ENCODE results near the gene MAX. TPM values are rescaled to one million over a fixed set of nuclear protein-coding genes. Genes with fewer than 3 reads are reported as not detected.

MAX gene
- 20.3 and 21.6 TPM in 2 replicates for total RNA-seq (2014; rRNA removed; shearing (Covaris generic))

DNA sequence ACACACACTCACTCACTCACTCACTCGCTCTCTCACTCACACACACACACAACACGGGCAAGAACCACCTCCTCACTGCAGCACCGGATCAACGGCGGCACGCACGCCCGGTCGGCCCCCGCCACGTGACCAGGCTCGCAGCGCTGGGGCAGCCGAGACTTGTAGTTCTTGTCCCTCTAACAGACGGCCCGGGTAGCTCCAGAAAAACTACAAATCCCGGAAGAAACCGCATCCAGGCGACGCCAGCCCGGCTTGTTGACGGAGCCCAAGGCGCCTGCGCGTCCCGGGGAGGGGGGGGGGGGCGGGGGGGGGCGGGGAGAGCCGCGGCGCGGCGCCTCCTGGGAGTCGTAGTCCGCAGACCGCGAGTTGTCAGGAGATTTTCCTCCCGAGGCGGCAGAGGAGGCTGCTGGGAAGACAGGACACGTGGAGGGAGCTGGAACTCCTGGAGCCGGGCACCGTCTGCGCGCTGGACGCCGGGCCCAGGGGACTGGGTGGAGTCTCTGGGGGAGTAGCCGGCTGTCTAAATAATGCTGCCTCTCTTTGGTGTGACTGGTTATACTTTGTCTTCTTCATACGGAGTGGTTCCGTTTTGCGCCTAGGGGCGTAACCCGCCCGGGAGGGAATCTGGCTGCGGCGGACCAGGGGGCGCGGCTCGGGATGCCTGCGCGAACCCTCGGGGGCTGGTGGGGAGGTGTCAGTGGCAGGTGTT, at the start of gene MAX:
Gene MAX, minus strand, starts transcription at position 77 of the 709 bp plus-strand sequence. CDS start 178 bp downstream, outside the sequence.
- DNase-seq: peak; percentile 99
- Histone ChIP-seq H3K36me3 (replicated peaks; ENCODE audit: control insufficient read depth, insufficient read depth, low read length) (peaks cover 1% of the 10 kb centered on the region), H3K4me3 (ENCODE audit: insufficient read depth, low read depth, low read length) (peak within 1 kb of the TSS; percentile 88), H3K27me3 (ENCODE audit: control insufficient read depth, insufficient read depth, low read length) (peaks cover 2% of the 10 kb centered on the region; the same call in 1 of the 2 replicates)

DNA sequence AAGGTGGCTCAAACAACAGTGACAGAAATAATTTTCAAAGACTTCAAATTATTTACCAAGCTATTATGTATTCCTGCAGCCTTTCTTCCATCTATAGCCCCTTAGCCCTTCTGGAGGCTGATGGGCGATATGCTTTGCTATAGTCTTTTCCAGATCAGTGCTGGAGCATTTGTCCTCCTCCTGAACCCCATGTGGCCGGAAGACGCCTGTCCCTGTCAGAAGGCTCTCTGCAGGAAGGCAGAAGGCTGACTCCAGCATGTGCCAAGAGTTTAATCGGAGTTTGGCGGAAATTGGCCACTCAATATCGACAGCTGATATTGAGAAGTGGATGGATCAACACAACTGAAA, 49.3 kb upstream of the MAX start:
- no peak for DNase-seq
- no peaks in the 10 kb centered on the region for H3K27me3 ChIP-seq (ENCODE audit: control insufficient read depth, insufficient read depth, low read length)
- no peak overlapping the region for H3K4me3 ChIP-seq (ENCODE audit: insufficient read depth, low read depth, low read length)
- H3K36me3 ChIP-seq (replicated peaks; ENCODE audit: control insufficient read depth, insufficient read depth, low read length): no peaks in the 10 kb centered on the region

DNA sequence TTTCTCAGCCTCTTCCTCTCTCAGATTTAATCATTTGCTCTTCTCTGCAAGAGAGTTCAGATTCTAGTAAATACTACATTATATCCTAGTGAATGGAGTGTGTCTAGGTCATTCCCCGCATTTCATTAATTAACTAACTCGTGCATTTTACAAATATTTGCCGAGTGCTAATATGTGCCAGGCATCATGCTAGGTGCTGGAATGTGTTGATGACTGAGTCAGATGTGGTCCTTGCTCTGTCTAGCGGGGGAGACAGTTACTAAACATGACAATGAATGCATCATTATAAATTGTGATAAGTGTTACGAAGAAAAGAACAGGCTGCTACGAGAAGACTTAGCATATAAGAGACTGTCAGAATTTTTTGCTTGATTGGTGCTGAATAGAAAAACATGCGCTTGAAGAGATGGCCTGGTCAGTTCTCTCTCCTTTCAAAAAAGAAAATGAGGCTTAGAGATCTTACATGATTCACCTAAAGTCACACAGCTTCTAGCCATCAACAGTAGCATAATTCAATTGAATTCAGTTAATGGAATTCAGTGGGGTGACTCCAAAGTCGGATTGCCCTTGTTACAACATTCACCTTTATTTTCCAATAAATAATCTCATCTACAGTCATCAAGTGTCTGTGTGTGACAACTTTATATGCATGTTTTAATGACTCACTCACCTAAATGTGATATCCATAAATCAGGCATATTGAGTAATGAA, 48.7 kb upstream of the MAX start:
- Histone ChIP-seq H3K4me3 (ENCODE audit: insufficient read depth, low read depth, low read length) (no peak overlapping the region), H3K36me3 (replicated peaks; ENCODE audit: control insufficient read depth, insufficient read depth, low read length) (no peaks in the 10 kb centered on the region), H3K27me3 (ENCODE audit: control insufficient read depth, insufficient read depth, low read length) (no peaks in the 10 kb centered on the region)
- no peak for DNase-seq

- H3K27me3 ChIP-seq (ENCODE audit: control insufficient read depth, insufficient read depth, low read length): no peaks in the 10 kb centered on the region
- no peak for DNase-seq
- no peaks in the 10 kb centered on the region for H3K36me3 ChIP-seq (replicated peaks; ENCODE audit: control insufficient read depth, insufficient read depth, low read length)
- no peak overlapping the region for H3K4me3 ChIP-seq (ENCODE audit: insufficient read depth, low read depth, low read length)
Measured at GRCh38 chr14:65149116-65149515, 46.8 kb upstream of the MAX start.

DNA sequence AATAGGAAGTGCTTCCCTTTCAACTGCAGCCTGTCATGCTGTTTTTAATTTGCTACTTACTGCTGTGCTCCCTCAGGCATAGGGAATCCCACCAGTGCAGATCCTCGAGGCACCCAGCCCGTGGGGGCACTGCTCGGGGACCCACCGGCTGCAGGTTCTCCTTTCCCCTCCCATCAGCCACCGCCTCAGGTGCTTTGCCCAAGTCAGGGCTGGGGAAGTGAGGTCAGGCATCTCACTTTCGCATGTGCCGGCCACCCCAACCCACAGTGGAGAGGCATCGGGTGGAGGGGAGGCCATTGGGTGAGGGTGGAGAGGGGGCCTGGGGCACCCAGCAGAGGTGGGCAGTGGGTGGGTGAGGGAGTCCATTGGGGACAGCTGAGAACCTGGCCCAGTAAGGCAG, 41.9 kb upstream of the MAX start:
- Histone ChIP-seq H3K36me3 (replicated peaks; ENCODE audit: control insufficient read depth, insufficient read depth, low read length) (no peaks in the 10 kb centered on the region), H3K4me3 (ENCODE audit: insufficient read depth, low read depth, low read length) (no peak overlapping the region), H3K27me3 (ENCODE audit: control insufficient read depth, insufficient read depth, low read length) (no peaks in the 10 kb centered on the region)
- peak; percentile 39 for DNase-seq

DNA sequence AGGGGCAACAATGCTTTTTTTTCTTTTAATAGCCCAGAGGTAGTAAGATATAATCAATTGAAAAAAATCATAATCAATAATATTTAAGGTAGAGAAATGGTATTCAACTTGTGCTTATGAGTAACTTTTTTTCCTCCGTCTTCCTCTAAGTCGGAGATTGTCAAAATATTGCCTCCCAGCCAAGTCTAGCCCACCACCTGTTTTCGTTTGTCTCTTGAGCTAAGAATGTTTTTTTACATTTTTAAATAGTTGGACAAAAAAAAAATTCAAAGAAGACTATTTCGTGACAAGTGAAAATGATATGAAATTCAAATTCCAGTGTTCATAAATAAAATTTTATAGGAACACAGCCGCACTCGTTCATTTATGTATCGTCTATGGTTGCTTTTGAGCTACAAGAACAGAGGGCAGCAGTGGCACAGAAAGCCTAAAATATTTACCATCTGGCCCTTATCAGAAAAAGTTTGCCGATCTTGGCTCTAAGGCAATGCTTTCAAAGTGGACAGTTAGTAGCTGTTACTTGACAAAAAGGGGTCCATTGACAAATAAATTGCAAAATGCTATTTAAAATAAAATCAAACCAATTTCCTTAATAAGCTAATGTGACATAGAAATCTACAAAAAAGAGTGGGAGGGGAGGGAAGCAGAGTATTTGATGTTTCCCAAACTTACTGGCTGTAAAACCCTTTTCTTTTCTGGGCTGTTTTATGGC, 40.8 kb upstream of the MAX start:
- H3K36me3 ChIP-seq (replicated peaks; ENCODE audit: control insufficient read depth, insufficient read depth, low read length): no peaks in the 10 kb centered on the region
- H3K4me3 ChIP-seq (ENCODE audit: insufficient read depth, low read depth, low read length): no peak overlapping the region
- H3K27me3 ChIP-seq (ENCODE audit: control insufficient read depth, insufficient read depth, low read length): no peaks in the 10 kb centered on the region
- no peak for DNase-seq

GRCh38 chr14:65142429-65142828, 40.1 kb upstream of the MAX start:
- DNase-seq: no peak
- Histone ChIP-seq H3K27me3 (ENCODE audit: control insufficient read depth, insufficient read depth, low read length) (no peaks in the 10 kb centered on the region), H3K36me3 (replicated peaks; ENCODE audit: control insufficient read depth, insufficient read depth, low read length) (no peaks in the 10 kb centered on the region), H3K4me3 (ENCODE audit: insufficient read depth, low read depth, low read length) (no peak overlapping the region)

- Histone ChIP-seq H3K4me3 (ENCODE audit: insufficient read depth, low read depth, low read length) (no peak overlapping the region), H3K27me3 (ENCODE audit: control insufficient read depth, insufficient read depth, low read length) (no peaks in the 10 kb centered on the region), H3K36me3 (replicated peaks; ENCODE audit: control insufficient read depth, insufficient read depth, low read length) (no peaks in the 10 kb centered on the region)
- no peak for DNase-seq
Measured at GRCh38 chr14:65141523-65141922, 39.2 kb upstream of the MAX start.

DNA sequence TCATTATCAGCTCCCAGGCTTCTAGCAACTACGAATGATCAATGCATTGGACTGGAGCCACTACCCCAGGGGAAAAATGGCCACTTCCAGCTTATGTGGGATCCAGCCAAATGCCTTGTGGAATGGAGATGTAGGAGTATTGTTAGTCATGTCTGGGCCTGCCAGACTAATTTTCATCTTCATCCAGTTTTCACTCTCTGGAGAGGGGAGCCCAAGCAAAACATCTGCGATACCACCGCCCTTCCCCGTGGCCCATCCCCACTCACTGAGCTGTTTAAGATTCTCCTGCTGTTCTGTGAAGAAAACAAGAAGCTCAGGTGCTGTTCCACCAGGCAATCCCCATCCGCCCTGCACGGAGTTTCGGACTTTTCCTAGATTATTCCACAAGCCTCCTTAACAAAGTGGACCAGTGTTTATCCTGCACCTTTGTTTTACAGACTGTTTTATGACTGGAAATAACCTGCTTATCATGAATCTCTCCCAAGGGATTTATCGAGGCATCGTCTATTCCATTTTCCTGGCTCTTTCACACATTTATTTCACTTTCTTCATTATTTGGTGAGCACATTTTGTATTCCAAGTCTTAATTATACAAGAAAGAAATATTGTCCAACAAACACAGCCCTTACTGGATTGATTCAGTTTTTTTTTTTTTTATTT, 35.5 kb upstream of the MAX start:
- no peaks in the 10 kb centered on the region for H3K36me3 ChIP-seq (replicated peaks; ENCODE audit: control insufficient read depth, insufficient read depth, low read length)
- H3K4me3 ChIP-seq (ENCODE audit: insufficient read depth, low read depth, low read length): no peak overlapping the region
- DNase-seq: no peak
- H3K27me3 ChIP-seq (ENCODE audit: control insufficient read depth, insufficient read depth, low read length): no peaks in the 10 kb centered on the region

DNA sequence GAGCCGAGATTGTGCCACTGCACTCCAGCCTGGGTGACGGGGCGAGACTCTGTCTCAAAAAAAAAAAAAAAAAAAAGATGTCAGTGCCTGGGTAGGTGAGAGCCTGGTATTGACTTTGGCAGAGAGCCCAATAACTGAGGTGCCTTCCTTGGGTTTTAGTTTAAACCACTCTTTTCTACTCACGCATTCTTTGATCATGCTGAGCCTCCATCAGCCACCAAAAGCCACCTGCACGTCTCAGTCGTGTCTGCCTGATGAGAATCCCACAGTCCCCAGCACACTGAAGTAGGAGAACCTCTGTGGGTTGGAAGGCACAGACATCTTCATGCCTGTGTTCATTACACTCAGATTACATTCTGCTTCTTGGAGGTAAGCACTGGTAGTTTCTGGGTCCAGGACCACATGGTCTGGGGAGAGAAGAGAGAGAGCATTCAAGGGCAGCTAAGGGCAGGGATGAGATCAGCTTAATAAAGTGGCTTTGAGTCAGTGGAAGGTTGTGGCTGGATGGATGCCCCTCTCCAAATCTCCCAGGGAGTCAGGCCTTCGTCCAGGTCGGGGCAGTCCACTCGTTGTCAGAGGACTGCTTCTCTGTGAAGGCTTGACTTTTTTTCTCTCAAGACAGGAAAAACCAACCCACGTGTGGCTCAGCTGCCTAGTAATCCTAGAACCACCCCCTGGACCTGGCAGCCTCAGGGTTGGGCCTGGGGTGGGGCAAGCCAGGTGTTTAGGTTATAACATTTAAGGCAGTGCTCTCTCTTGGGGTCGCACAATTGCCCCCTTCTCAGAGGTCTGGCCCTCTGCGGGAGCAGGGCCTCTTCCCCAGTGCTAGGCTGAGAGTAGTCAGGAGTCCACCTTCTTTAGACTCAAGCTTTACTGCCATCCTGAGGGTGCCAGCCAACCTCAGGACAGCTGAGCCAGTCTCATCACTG, 32.6 kb upstream of the MAX start:
- no peak overlapping the region for H3K4me3 ChIP-seq (ENCODE audit: insufficient read depth, low read depth, low read length)
- DNase-seq: no peak
- H3K36me3 ChIP-seq (replicated peaks; ENCODE audit: control insufficient read depth, insufficient read depth, low read length): no peaks in the 10 kb centered on the region
- no peaks in the 10 kb centered on the region for H3K27me3 ChIP-seq (ENCODE audit: control insufficient read depth, insufficient read depth, low read length)

DNA sequence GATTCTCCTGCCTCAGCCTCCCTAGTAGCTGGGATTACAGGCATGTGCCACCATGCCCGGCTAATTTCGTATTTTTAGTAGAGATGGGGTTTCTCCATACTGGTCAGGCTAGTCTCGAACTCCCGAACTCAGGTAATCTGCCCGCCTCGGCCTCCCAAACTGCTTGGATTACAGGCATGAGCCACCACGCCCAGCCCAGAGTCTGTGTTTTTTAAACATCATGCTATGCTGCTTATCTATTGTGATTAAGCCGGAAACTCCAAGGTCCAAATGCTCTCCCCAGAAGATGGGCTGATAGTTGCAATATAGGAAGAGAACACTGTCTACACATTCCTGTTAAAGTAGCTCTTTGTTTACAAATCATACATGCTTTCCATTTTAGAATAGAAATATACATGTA, 30.5 kb upstream of the MAX start:
- no peaks in the 10 kb centered on the region for H3K27me3 ChIP-seq (ENCODE audit: control insufficient read depth, insufficient read depth, low read length)
- H3K4me3 ChIP-seq (ENCODE audit: insufficient read depth, low read depth, low read length): no peak overlapping the region
- DNase-seq: no peak
- H3K36me3 ChIP-seq (replicated peaks; ENCODE audit: control insufficient read depth, insufficient read depth, low read length): no peaks in the 10 kb centered on the region

DNA sequence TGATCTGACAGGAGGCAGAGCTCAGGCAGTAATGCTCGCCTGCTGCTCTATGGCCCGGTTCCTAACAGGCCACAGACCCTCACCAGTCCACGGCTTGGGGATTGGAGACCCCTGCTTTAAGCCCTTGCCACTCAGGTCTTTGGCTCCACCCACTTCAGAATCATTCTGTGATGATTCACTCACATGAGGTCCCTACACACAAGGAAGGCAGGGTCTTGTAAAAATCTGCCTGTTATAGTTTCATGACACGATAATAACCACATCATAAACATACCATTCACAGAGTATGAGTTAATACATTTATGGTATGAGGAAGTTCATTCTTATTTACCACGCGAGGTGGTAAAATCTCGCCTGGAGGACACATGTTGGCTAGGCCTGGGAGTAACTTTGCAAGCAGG, 29.0 kb upstream of the MAX start:
- DNase-seq: no peak
- no peaks in the 10 kb centered on the region for H3K27me3 ChIP-seq (ENCODE audit: control insufficient read depth, insufficient read depth, low read length)
- H3K36me3 ChIP-seq (replicated peaks; ENCODE audit: control insufficient read depth, insufficient read depth, low read length): no peaks in the 10 kb centered on the region
- no peak overlapping the region for H3K4me3 ChIP-seq (ENCODE audit: insufficient read depth, low read depth, low read length)

DNA sequence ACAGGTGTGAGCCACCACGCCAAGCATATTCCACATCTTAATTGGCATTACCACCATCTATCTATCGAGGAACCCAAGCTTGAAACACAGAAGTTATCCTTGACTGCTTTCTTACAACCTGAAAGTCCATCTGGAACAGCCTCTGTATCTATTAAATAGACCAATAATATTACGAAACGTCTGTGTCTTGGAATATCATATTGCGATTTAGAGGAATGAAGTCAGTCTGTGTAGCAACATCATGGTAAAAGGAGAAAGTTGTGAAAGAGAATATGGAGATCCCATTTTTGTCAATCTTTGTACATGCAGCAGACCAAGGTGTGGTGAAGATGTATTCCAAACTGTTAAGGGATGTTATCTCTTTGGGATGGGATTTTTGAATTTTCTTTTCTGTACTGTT, 25.8 kb upstream of the MAX start:
- Histone ChIP-seq H3K36me3 (replicated peaks; ENCODE audit: control insufficient read depth, insufficient read depth, low read length) (no peaks in the 10 kb centered on the region), H3K4me3 (ENCODE audit: insufficient read depth, low read depth, low read length) (no peak overlapping the region), H3K27me3 (ENCODE audit: control insufficient read depth, insufficient read depth, low read length) (no peaks in the 10 kb centered on the region)
- no peak for DNase-seq
